Measurements from ENCODE around the gene CRYBB1.

DNA sequence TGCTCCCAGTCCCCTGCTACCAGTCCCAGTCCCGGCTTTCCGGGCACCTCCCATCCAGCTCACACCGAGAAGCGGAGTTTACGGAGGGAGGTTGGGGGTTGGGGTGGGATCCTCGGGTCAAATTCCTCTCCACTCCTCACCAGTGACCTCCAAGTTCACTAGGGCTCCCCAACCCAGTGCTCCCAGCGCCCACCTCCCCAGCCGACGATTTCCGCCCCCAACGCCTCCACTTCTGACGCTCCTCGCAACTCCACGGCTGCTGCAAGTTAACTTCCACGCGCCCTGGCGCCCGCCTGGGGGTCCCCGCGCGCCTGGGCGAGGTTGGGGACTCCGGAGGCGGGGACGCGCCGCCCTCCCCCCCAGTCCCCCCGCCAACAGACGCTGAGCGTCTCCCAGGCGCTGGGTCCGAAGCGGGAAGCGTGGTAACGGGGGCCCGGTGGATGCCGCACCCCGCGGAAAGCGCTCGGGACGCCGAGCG is 28.4 kb downstream of the CRYBB1 start:
- TF ChIP-seq, protein P1, sequence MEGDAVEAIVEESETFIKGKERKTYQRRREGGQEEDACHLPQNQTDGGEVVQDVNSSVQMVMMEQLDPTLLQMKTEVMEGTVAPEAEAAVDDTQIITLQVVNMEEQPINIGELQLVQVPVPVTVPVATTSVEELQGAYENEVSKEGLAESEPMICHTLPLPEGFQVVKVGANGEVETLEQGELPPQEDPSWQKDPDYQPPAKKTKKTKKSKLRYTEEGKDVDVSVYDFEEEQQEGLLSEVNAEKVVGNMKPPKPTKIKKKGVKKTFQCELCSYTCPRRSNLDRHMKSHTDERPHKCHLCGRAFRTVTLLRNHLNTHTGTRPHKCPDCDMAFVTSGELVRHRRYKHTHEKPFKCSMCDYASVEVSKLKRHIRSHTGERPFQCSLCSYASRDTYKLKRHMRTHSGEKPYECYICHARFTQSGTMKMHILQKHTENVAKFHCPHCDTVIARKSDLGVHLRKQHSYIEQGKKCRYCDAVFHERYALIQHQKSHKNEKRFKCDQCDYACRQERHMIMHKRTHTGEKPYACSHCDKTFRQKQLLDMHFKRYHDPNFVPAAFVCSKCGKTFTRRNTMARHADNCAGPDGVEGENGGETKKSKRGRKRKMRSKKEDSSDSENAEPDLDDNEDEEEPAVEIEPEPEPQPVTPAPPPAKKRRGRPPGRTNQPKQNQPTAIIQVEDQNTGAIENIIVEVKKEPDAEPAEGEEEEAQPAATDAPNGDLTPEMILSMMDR (IDR thresholded peaks at IDR 0.05): no peak
- no peak for TF ChIP-seq POLR2A (IDR thresholded peaks at IDR 0.05)
- no peak for TF ChIP-seq EP300 (IDR thresholded peaks at IDR 0.05)
